ENCODE measurements around the gene POLR1A.
"Not testable (repeated sequence)": the region's sequence is repeated elsewhere in the genome, so short reads cannot be mapped to it uniquely, and the experiment has no call there.

The POLR1A gene

DNA sequence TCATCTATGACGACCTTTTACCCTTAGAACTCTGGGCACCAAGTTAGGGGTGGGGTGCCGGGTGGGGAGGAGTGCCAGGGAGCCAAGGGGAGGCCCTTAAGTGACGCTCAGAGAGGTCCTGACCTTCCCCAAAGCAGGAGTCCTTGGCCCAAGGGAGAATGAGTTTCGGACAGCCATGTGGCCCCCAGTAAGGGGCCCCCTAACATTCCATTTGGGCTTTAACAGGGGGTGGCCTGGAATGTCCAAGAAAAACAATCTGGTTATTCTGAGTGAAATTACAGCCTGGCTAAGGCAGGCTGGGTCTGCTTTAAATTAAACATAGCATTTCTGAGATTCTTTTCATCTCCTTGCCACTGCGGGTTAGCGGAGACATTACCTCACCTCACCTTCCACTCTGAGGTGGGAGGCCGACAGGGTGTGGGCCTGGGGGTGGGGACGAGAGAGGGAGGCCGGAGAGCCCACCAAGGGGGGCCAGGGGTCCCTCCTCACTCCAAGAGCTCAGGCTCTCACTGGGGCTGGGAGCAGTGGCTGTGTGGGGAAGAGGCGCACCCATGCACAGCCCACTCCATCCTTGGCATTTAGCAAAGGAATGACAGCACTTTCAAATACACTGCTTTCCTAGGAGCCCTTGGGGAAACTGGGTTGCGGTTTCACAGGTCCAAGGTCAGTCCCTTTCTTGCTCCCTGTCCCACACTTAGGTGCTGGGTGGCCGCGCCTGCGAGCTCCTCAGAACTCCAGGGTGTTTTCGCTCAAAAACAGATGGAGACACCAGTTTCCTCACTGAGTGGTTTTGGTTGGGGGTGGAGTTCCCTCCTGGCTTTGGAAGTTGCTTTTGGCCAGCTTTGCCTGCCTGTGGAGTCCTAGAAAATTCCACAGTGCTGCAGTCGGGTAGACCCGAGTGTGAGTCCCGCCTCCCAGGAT, 107.4 kb downstream of the POLR1A start:
- DNase-seq = peak; percentile 49

DNA sequence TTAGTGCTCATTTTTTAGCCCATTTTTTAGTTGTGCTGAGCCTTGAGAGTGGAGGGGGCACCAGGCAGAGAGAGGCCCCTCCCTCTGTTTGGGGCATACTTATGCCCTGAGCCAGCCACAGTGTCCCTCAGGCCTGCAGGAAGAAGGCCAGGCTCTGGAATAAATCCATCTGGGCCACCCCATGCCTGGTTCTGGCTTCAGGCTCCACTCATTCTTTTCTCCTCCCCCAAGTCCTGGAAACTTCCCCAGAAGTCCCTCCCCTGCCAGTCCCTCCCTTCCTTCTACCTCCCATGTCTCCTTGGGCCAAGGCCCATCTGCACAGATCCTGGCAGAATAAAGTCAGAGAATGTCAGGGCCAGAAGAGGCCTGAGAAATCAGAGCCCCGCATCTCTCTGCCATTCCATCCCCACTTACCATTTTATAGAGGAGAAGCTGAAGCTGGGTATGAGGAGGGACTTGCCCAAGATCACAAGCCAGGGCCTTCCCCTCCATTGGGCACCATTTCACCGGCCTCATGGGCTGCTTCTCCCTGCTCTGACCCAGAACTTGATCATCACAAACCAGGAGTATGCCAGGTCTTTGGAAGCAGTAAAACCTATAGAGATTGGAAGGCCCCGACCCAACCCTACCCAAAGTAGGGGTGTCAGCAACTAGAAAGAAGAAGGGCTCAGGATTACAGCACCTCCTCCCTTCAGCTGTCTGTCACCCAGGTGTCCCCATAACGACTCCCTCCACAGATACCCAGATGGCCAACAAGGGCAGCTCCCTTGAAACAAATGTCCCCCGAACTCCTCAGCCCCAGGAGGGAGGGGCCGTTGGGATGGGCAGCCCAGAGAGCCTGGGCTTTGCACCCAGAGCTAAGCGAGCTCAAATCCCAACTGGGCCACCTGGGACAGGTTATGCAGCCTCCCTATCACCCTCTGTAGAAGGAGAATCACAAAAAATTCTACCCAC, 108.4 kb downstream of the POLR1A start:
- no peak for DNase-seq

DNA sequence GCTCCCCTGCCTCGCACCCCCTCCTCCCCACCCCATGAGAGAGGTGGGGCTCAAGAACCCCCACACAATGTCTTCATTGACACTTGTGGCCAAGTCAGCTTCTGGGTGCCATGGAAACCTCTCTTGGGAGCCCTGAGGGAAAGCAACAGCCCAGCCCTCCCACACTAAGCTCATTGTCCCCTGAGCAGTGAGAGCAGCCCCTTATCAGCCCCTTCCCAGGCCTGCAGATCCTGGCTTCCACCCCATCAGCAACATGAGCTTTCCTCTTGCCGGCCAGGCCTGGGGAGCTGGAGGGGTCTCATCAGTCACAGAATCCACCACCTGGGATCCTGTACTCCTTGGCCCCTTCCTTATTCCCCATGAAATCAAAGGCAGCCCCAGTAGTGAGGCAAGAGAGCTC, 109.1 kb downstream of the POLR1A start:
- no peak for DNase-seq

DNA sequence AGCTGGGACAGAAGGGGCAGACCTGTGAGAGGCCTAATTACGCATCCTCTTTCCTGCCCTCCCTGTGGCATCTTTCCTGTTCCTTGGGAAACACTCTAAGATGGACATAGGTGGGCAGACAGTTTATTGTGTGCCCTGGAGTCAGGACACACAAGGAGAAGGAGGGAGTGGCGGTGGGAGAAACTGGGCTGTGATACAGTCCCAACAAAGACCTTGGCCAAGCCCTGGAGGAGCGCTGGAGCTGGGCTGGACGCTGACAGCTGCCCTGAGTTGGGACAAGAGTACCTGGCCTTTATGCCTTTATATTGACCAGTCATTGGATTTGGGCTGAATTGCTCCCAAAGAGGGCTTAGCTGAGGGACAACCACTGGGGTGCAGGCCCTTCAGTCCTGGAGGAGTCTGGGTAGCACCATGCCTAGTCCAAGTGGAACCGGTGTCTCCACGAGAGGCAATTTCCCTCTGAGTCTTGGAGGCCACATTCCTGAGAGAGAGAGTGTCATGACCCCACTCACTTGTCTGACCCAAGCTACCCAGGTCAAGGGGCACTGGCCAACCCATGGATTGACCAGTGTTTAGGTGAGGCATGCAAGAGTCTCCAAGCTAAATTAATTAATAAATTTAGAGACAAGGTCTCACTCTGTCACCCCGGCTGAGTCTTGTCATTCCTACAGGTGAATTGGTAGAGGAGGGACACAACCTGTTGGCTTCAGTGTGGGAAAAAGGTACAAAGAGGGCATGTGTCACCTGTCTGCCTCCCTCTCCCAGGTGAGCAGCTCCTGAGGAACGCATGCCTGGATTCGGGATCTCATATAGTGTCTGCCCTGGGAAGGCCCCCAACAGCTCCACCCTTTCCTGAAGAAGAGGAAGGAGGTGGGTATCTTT, 109.8 kb downstream of the POLR1A start:
- no peak for DNase-seq

DNA sequence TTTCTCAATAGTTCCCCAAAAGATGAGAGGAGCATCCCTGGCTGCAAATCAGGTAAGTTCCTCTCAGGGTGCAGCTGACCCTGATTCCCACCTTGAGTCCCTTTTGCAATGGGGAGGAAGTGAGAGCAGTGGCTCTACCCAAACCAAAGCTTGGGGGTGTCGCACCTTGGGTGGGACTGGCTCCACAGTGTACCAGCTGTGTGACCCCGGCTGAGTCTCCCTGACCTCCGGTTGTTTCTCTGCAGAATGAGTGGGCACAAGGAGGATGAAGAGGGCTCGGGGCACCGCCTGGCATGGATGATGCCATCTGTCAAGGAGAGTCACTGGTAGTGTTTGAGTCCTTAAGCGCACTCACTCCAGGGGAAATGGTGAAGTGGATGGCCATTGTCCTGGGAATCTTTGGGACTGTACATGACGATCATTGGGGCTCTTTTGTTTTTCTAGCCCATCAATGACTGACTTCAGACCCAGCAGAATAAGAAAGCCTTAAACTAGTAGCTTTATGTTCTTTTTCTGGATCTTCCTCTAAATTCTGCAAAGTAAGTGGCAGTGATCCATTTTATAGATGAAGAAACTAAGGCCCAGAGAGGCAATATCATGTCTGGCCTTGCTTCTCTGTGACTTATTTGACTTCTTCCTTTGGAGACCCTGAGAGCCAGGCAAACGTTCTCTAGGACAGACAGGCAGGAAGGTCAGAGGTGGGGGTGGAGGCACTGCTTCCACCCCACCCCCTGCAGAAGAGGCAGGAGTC, 110.6 kb downstream of the POLR1A start:
- DNase-seq = no peak

DNA sequence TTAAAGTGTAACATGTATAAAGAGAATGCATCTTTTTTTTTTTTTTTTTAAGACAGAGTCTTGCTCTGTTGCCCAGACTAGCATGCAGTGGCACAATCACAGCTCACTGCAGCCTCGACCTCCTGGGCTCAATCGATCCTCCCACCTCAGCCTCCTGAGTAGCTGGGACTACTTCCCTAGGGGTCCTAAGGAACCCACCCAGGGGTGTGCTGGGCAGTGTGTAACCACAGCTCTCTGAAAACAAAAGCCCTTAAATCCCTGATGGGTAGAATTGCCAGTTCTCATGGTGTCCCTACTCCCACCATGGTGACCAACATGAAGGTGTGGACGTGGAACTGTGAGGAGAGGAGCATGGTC, 111.3 kb downstream of the POLR1A start:
- DNase-seq = no peak

DNA sequence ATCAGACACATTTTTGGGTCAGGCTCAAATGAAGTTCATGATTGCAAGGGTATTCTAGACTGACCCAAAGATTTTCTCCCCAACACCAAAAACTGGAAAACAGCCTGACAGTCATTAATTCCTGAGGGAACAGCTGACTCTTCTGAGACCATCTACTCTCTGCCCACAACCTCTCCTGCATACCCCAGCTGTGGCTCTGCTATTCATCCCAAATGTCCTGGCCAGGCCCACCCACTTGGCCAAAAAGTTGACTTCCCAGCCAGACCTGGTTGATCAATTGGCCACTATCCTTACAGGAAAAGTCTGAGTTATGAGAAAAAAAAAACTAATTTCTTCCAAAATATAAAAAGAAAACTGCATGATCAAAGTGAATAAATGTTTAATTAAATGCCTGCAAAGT, 113.1 kb downstream of the POLR1A start:
- DNase-seq = no peak

DNA sequence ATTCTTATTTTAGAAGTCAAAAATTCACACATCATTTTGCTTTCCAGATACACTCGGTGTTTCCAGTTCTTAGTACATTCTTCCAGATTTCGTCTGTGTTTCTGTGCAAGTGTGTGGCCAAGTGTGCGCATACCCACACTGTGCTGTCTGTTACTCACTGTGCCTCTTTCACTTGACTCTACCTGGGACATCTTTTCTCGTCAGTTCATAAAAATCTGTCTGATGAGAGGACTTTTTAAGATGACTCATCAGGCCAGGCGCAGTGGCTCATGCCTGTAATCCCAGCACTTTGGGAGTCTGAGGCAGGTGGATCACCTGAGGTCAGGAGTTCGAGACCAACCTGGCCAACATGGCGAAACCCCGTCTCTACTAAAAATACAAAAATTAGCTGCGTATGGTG, 113.6 kb downstream of the POLR1A start:
- DNase-seq = not testable (repeated sequence)

DNA sequence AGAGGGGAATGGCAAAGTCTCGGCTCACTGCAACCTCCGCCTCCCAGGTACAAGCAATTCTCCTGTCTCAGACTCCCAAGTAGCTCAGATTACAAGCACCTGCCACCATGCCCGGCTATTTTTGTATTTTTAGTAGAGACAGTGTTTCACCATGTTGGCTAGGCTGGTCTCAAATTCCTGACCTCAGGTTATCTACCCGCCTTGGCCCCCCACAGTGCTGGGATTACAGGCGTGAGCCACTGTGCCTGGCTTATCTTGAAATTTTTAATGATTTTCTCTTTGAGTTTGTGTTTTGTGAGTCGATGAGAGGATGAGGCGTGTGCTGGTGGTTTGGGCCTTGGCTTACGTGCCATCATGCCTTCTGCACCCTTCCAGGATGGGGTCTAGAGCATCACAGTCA, 115.6 kb downstream of the POLR1A start:
- DNase-seq = no peak

DNA sequence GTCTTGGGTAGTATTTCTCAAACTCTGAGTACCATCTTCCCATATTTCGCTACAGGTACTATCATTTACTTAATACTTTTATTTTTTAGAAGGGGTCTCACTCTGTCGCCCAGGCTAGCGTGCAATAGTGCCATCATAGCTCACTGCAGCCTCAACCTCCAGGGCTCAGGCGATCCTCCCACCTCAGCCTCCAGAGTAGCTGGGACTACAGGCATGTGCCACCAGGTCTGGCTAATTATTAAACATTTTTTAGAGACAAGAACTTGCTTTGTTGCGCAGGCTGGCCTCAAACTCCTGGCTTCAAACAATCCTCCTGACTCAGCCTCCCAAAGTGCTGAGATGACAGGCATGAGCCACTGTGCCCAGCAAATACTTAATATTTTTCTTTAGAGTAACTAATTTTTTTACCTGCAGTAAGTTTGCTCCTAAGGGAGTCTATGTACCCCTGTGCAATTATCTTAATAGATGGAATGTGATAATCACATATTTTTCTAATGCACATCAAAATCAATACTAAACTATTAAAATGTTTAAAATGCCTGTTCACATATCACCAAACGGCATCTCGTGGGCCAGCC, 116.3 kb downstream of the POLR1A start:
- DNase-seq = no peak

DNA sequence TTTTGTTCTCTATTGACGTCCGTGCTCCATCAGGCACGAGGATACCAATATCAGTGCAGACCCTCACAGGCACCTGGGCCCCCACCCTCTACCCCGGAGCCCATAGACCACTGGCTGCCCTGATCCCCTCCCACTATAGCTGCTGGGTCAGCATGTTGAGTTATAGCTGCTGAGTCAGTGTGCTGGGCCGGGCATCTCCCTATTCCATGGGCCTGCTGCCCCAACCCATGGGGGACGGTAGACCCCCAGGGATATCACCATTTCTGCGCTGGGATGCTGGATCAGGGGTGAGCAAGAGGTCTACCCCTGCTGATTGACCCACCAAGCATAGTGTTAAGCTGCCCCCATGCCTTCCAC, 116.8 kb downstream of the POLR1A start:
- no peak for DNase-seq

DNA sequence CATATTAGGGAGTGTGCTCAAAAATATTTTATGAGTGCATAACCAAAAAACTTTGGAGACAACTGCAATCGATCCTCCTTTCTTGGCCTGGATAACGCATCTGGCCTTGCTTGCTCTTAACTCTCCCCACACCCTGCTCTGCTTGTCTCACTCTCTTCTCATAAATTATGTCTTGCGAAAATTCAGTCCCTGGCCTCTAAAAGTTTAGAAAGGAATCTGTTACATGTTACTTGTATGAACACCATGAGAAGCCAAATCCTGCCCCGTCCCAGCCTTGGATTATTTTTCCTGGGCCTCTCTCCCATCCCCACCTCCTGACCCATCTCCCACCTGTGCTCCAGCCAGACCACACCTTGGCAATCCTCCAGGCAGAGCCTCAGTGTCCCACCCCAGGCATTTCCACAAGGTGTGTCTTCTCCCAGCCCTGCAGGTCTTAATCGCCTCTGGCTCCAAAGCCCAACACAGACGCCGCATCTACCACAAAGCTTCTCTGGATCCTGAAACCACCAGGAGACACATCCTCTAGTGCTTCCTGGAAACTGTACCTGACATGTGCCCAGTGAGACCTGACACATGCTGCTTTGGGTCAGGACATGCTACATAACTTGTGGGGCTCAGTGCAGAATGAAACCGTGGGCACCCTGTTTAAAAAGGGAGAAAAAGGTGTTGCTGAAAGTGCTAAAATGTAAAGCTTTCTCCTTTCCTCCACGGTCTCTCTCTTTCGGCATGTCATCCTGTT, 117.3 kb downstream of the POLR1A start:
- DNase-seq = no peak

DNA sequence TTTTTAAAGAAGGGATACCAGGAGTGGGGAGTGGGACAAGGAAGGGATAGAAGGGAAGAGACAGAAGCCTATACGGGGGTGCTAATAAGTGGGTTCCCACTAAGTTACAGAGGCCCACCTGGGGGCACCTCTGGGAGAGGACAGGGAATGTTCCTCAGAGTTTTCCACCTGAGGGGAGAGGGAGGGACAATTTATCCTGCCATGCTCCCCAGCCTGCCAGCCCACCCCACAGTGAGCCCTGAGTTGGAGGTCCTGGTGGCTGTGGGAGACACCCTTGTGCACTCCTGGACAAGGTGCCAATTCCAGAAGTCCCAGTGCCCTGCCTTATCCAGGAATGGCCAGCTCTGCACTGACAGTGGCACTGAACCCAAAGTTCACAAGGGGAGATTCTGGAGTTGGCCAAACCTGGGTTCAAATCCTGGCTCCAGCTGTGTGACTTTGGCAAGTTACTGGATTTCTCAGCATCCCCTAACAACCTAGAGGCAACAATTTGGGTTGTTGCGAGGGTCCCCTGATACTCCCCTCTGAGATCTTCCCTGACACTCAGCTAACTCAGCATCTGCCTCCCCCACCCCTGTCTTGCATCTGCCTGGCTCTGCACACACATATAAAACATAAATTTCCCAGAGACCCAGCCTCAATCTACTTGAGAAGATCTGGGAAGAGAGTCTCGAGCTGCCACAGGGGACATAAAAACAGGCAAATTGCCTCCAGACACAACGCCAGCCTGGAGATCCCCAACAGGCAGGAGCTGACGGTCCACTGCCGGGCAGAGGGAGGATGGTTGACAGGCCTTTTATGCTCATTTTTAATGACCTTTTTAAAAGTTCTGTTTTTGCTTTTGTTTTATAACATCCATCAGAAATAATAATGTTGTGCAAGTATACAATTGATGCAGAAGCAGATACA, 118.2 kb downstream of the POLR1A start:
- DNase-seq = no peak

DNA sequence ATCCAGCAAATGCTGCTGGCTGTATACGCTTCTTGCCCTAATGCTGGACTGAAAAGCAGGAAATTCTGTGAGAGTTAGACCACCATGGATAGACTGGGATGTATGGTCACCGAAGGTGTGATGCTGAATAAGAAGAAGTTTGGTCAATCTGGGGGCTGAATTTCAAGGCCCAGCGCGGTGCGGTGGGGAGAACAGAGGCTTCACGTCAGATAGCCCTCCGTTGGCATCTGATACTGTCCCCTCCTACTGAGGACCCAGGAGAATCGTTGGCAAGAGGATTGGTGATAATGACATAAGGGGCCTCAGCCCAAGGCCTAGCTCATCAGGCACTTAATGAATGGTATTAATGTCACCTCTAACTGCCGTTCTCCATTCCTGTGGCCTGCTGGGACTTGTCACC, 119.6 kb downstream of the POLR1A start:
- DNase-seq = no peak

DNA sequence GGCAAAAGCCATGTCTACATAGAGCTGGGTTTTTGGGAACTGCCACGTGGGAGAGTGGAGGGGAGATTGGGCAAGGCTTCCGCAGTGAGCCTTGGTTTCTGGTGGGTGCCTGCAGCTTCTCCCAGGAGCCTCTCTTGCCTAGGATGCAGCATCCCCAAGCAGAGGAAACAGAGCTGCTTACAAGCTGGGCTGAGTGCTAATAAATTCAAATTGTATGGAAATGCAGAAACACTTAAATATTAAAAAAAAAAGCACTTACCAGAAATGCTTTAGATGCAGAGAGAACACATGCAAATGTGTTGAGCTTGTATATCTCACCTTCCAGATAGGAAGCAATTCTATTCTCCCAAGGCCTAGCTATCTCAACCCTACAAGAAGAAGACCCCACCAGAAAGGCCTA, 120.9 kb downstream of the POLR1A start:
- no peak for DNase-seq

DNA sequence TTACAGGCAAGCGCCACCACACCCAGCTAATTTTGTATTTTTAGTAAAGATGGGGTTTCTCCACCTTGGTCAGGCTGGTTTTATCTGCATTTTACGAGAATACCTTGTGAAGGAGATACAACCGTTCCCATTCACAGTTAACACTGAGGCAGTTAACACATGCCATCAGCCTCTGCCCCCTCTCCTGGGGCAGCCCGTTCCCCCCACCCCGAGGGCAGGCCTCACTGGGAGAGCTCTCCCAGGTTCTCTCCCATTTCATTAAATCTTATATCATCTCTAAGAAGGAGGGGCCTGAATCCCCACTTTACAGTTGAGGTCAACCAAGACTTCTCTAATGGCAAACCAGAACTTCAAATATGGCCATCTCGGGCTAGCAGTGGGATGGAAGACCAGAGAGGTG, 121.9 kb downstream of the POLR1A start:
- no peak for DNase-seq

DNA sequence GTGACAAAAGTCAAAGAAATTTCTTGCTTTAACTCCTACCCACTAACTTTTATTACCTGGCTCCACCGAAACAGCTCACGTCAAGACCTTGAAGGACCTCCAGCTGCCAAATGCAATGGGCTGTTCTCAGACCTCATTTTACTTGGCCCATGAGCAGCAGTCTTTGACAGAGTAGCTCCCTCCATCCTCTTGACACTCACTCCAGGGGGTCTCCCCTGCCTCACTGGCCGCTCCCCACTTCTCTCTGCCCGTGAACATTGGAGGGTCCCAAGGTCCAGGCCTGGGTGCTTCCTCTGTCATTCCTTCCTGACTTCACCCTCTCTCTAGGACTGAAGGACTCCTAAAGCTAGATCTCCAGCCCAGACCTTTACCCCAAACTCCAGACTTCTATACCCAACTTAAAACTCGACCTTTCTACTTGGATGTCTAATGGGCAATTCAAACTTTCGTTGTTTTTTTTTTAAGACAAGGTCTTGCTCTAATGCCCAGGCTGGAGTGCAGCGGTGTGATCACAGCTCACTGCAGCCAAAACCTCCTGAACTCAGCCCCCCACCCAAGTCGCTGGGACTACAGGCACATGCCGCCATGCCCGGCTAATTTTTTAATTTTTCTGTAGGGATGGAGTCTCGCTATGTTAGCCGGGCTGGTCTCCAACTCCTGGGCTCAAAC, 124.0 kb downstream of the POLR1A start:
- DNase-seq = no peak

DNA sequence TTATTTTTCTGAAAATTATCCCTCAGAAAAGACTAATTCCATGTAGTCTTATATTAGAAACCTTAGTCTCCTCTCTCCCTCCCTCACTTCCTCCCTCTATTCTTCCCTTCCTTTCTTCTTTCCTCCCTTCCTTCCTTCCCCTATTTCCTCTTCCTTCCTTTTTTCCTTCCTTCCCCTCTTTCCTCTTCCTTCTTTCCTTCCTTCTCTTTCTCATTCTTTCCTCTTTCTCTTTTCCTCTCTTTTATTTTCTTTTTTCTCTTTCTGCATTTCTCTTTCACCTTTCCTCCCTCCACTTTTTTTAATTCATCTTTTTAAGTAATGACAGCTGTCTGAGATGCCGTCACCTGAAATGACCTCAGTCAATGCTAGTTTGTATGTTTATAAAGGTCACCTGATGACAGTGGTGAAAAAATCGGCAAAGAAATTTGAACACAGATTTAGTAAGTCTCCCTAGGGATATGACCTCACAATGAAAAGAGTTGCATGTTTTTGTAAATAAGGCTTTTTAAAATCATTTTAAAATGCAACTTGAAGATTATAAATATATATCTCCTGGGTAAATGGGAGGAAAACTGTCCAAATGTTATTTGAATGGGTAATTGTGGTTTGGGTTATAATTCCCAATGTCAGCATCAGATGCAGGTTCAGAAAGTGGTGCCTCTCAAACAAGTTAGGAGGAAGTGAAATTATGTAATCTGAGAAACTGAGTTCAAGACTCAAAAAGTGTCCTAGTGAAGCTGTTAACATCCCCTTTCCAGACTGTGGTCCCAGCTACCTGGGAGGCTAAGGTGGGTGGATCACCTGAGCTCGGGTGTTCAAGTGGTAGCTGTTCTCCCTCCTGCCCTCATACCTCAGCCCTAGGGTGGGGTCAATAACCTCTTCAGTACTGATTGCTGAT, 126.6 kb downstream of the POLR1A start:
- DNase-seq = no peak

Measured in right kidney (tissue), 1 donor.